PFSK-1 (cell line): ENCODE data around the gene SALL3.

Experiments used
- FOXP2 ChIP-seq: optimal IDR thresholded peaks from 2 replicates; pipeline ENCODE3; 2011; ENCODE audit warnings: borderline replicate concordance, control low read depth, inconsistent platforms; ENCODE audit not compliant: insufficient read depth; ENCODE audit errors: extremely low read length, extremely low read depth
- POLR2AphosphoS5 ChIP-seq: IDR thresholded peaks from 2 replicates; pipeline ENCODE4 v1.6.1; 2012; ENCODE audit warnings: low read depth, mild to moderate bottlenecking, control low read depth, low read length, moderate library complexity
- REST ChIP-seq, 2 experiments: IDR thresholded peaks; 2 replicates each; pipeline versions ENCODE4 v1.6.1 to v1.8.0; 2011 to 2012; ENCODE audit warnings: low read depth in 2 of 2, low read length in 2 of 2, control low read depth in 1 of 2, inconsistent platforms in 1 of 2, mild to moderate bottlenecking in 1 of 2, moderate library complexity in 1 of 2; ENCODE audit not compliant: insufficient read depth in 1 of 2
- SIN3A ChIP-seq: IDR thresholded peaks from 2 replicates; pipeline ENCODE4 v1.6.1; 2012; ENCODE audit warnings: mild to moderate bottlenecking, low read length, moderate library complexity, borderline replicate concordance; ENCODE audit not compliant: insufficient read depth
- TAF1 ChIP-seq: IDR thresholded peaks from 2 replicates; pipeline ENCODE4 v1.6.1; 2012; ENCODE audit warnings: low read length, control low read depth, borderline replicate concordance; ENCODE audit not compliant: insufficient read depth

Gene SALL3

DNA sequence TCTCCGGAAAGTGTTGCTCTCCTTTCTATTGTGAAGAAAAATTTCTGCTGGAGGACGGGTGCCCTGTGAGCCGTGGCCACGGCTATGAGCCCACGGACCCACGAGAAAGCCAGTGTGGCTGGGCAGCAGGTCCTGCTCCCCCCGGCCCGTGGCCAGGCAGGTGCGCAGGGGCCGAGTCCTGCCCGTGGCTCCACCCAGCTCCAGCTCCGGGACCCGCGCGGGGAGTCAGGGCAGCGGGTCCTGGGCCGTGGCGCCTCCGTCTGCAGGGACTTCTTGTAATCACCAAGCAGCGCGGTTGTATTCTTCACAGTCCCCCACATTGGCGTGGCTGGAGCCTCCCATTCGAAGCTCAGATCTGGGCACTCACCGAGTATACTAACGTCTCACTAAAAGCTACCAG lies 43.0 kb downstream of the SALL3 start:
- TF ChIP-seq REST (IDR thresholded peaks at IDR 0.05; ENCODE audit: insufficient read depth in 1 of 2, low read depth in 2 of 2, low read length in 2 of 2) (no peak), FOXP2 (no peak), TAF1 (no peak), SIN3A (no peak), POLR2AphosphoS5 (no peak)

GRCh38 chr18:79026491-79026890 lies 46.9 kb downstream of the SALL3 start:
- TF ChIP-seq REST (IDR thresholded peaks at IDR 0.05; ENCODE audit: insufficient read depth in 1 of 2, low read depth in 2 of 2, low read length in 2 of 2) (no peak), POLR2AphosphoS5 (no peak), FOXP2 (no peak), SIN3A (no peak), TAF1 (no peak)

DNA sequence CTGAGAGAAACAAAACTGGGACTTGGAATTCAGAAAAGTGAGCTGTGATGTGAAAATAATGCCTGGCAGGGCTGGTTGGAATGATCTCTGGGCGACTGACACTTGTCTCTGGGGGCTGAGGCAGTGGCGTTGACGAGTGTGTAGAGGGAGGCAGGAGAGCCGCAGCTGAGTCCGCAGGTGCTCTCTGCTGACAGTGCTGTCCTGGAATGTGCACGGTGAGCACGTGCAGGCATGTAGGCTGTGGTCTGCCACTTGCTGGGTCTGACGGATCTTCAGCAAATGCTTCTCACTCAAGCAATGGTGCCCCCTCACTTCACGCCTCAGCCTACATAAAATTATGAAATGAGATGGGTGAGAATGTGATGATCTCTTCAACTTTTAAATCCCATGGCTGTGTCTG lies 51.1 kb downstream of the SALL3 start:
- TF ChIP-seq POLR2AphosphoS5 = no peak
- TF ChIP-seq TAF1 = no peak
- no peak for TF ChIP-seq FOXP2
- no peak for TF ChIP-seq SIN3A
- TF ChIP-seq REST (IDR thresholded peaks at IDR 0.05; ENCODE audit: insufficient read depth in 1 of 2, low read depth in 2 of 2, low read length in 2 of 2) = no peak

DNA sequence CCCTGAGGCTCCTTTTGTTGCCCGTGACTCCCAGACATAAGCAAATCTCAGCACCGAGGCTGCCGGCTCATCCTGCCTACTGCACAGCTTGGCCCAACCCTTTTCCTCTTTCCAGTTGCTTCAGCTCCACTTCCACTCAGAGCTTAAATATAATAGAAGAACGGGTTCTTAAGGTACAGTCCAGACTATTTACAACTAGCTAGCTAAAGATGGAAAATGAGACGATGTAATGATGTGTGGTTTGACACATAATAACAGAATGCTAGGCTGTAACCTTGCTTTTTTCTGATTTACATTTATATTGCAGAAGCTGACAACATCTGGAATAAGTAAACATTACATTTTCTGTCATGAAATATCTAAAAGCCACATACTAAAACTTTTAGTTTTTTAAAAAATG lies 62.7 kb downstream of the SALL3 start:
- TF ChIP-seq FOXP2 (no peak), POLR2AphosphoS5 (no peak), TAF1 (no peak)

GRCh38 chr18:79043288-79043687 lies 63.7 kb downstream of the SALL3 start:
- TF ChIP-seq TAF1 (no peak), REST (IDR thresholded peaks at IDR 0.05; ENCODE audit: insufficient read depth in 1 of 2, low read depth in 2 of 2, low read length in 2 of 2) (no peak), SIN3A (no peak), FOXP2 (no peak), POLR2AphosphoS5 (no peak)

- TF ChIP-seq POLR2AphosphoS5 (no peak), FOXP2 (no peak), SIN3A (no peak), TAF1 (no peak), REST (IDR thresholded peaks at IDR 0.05; ENCODE audit: insufficient read depth in 1 of 2, low read depth in 2 of 2, low read length in 2 of 2) (no peak)
These were observed 66.9 kb downstream of the SALL3 start for GRCh38 chr18:79046522-79046921.
